ENCODE data around the gene RELB.

DNA sequence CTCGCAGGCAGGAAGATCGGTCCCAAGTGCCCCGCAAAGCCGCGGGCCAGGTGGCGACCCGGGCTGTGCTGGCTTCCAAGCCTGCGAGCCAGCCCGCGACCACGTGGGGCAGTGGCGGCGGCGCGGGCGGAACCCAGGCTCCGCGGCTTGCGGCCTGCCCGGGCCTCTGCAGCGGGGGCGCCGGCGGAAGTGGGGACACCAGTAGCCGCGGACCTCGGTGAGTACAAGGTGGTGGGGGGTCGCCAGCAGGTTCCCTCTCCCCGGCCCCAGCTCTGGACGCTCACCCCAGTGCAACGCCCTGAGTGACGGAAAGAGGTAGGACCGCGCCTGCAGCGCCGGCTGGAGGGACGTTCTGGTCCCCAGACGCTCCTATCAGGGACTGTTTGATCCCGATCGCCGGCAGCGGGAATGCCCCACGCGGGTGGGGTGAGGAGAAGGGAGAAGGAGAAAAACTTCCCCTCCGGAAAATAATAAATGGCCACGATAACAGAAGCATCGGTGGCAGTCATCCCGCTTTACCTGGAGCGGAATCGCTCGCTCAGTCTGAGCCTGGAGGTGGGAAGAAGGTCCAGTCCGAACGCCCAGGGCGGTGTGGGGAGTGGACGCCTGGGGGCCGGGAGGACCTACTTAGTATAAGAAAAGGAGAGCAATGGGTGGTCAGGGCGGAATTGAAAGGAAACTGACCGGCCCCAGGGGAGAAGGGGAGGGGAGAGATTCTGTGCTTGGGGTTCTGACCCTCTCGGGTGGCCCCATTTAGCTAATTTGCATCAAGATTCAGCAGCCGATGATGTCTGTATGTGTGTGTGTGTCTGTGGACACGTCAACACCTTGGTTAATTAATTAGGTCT lies 78.0 kb downstream of the RELB start, which contains the start of gene GEMIN7:
- TF ChIP-seq, protein P1, sequence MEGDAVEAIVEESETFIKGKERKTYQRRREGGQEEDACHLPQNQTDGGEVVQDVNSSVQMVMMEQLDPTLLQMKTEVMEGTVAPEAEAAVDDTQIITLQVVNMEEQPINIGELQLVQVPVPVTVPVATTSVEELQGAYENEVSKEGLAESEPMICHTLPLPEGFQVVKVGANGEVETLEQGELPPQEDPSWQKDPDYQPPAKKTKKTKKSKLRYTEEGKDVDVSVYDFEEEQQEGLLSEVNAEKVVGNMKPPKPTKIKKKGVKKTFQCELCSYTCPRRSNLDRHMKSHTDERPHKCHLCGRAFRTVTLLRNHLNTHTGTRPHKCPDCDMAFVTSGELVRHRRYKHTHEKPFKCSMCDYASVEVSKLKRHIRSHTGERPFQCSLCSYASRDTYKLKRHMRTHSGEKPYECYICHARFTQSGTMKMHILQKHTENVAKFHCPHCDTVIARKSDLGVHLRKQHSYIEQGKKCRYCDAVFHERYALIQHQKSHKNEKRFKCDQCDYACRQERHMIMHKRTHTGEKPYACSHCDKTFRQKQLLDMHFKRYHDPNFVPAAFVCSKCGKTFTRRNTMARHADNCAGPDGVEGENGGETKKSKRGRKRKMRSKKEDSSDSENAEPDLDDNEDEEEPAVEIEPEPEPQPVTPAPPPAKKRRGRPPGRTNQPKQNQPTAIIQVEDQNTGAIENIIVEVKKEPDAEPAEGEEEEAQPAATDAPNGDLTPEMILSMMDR (IDR thresholded peaks at IDR 0.05; ENCODE audit: low read length): peak; percentile 21; the same call in 1 of the 2 replicates
- no peak for TF ChIP-seq EZH2 (optimal IDR thresholded peaks at IDR 0.05; ENCODE audit: low read depth, low read length)
